Ovary (tissue), 3 donors: ENCODE measurements around the gene F2RL2.

Experiments used
- POLR2A ChIP-seq: fragments of 450-650 bp; IDR thresholded peaks from one replicate; pipeline ENCODE4 v1.6.1; 2017; ENCODE audit warnings: antibody characterized with exemption, mild to moderate bottlenecking, moderate library complexity
- TF ChIP-seq, protein P1 (sequence below), 3 donors: fragments of 450-650 bp in 2 of 3; fragments of 200-600 bp in 1 of 3; IDR thresholded peaks; one replicate each; pipeline versions ENCODE4 v1.5.1 to v1.8.0; 2016 to 2022; ENCODE audit warnings: antibody characterized with exemption in 3 of 3, mild to moderate bottlenecking in 1 of 3
- donor health status: DM: no; HTN: no; CAD: no.

- TF ChIP-seq, protein P1, sequence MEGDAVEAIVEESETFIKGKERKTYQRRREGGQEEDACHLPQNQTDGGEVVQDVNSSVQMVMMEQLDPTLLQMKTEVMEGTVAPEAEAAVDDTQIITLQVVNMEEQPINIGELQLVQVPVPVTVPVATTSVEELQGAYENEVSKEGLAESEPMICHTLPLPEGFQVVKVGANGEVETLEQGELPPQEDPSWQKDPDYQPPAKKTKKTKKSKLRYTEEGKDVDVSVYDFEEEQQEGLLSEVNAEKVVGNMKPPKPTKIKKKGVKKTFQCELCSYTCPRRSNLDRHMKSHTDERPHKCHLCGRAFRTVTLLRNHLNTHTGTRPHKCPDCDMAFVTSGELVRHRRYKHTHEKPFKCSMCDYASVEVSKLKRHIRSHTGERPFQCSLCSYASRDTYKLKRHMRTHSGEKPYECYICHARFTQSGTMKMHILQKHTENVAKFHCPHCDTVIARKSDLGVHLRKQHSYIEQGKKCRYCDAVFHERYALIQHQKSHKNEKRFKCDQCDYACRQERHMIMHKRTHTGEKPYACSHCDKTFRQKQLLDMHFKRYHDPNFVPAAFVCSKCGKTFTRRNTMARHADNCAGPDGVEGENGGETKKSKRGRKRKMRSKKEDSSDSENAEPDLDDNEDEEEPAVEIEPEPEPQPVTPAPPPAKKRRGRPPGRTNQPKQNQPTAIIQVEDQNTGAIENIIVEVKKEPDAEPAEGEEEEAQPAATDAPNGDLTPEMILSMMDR (IDR thresholded peaks at IDR 0.05) = no peak
- TF ChIP-seq POLR2A = no peak
Measured at GRCh38 chr5:76576450-76576849, 46.8 kb downstream of the F2RL2 start.
